CD4-positive, alpha-beta T cell treated with Interleukin-6 for 4 hours (primary cell): Measurements from ENCODE around the gene CISD3.

ENCODE experiments used
- DNase-seq: peaks from one replicate; pipeline ENCODE4 v3.0.0-alpha.2; 2020; ENCODE audit warnings: mixed read lengths

The CISD3 gene

DNA sequence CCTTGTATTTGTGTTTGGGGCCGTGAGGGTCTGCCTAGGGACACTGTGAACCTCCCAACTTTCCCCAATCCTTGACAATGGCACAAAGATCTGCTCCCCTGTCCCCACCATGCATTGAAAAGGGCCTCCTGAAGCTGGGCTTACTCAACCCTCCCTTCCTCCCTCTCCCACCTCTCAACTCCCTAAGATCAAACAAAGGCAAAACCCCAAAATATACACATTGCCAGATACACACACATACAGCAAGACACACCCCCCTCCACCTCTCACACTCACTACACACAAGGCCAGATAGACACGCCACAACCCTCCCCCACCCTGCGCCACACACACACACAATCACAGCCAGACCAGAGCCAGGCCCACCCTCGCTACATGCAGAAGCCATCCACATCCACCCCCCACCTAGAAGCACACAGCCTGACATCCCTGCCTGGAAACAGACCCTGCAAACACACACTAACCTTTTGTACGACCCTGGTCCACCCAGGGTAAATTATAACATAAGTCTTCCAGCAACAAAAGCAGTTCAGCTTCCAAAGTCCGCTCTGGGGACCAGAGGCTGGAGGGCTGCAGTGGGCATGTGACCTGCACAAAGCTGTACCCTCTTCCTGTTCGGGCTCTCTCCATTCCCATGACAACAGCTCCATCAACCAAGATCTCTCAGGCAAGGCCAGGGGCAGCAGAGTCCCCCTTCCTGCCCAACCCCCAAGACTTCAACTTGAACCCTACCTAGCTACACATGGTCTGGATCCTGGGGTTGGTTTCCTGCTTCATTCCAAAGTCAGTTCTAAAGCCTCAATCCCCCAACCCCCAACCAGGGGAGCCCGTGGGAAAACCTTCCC lies 16.1 kb downstream of the CISD3 start:
- DNase-seq = no peak

DNA sequence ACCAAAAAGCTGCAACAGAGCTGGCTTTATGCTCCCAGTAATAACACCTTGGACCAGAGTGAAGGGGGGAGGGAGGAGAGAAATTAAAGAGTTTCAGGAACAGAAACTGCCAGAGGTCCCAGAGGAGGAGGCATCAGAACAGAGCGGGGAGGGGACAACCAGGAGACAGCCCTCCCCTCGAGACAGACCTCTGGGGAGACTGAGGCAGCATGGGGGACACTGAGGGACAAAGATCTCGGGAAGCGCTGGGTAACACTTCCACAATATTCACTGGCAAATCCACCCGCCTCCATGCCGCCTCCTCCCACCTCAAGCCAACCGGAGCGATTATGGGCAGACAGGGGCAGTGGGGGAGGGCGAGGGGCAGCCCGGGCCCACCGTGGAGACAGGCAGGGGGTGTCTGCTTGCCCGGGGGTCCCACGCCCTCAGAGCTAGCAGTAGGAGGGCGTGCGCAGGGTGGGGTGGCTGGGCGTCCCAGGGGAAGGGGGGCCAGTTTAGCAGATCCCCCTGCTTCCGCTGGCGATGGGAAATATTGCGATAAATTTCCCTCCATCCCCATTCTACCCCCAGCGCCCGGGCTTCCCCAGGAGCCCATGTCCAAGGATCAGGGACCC lies 16.8 kb downstream of the CISD3 start:
- DNase-seq = no peak

DNA sequence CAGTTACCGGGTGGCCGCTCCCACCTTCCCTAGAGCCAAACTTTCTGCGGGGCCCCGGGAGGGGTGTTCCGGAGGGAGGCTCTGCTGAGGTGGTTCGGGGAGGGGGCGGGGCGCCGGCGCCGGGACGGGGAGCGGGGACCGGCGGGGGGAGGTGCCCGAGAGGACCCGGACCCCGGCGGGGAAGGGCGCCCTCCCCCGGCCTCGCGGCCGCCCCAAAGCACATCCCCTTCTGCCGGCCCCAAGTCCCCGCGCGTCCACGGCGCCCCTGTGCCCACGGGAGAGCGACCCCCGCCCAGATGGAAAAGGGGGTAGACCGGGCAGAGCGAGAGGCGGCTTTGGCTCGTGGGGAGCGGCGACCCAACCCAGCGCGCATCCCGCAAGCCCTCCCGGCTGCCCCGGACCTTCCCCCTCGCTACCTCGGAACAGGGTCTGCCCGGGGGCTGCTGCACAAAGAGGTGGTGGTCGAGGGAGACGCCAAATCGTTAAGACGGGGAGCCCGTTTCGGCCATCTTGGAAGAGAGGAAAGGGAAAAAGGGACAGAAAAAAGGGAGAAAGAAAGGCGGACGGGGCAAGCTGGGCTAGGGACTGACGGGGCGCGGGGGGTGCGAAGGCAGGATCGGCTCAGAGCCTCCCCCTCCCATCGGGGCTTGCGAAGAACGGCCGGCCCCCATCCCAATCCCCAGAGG lies 17.5 kb downstream of the CISD3 start:
- peak; percentile 45 for DNase-seq

DNA sequence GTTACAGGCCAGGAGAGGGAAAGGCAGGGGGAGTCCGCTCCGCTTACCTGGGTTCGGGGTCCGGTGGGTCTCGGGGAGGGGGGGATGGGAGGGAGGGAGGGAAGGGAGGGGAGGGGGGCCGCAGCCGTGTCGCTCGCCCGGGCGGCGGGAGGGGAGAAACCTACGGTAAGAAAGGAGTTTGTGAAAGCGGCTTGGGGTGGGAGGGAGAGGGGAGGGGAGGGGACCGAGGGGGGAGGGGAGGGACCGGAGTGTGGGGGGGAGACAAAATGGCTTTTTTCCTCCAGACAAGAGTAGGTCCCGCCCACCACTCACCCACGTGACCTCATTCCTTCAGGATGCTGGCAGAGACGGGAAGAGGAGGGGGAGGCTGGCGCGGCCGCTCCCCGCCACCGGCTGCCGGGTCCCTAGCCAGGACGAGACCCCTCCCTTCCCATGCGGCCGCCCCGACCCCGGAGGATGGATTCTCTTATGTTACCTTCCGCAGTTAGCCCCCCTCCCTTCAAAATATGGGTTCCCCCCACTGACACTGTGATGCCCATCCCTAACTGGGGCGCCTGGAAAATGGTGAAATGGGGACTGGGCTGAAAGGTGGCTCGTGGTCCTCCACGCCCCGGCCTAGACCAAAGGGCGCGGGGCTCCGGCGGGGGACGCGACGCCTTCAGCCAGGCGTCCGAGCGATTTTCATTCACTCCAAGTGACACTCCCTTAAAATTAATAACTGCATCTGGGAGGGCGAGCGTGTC lies 18.2 kb downstream of the CISD3 start, which contains the start of gene PCGF2:
TSS of gene PCGF2 (minus strand) at position 188 of the 743 bp plus-strand sequence. CDS start 7,934 bp downstream, outside the sequence.
- DNase-seq = no peak

DNA sequence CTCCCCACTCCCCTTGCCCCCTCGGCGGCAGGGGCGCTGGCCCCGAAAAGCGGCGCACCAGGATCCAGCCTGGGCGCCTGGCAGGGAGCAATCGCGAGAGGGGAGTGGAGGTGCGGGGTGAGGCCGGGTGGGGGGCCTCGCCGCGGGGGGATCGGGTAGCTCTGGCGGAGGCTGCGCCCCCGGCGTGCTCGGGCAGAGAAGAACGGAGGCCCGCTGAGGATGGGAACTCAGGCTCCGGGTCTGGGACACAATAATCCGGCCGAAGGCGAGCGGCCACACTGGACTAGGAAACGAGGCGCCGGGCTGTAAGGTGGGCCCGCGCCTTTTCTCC lies 18.7 kb downstream of the CISD3 start:
- no peak for DNase-seq

DNA sequence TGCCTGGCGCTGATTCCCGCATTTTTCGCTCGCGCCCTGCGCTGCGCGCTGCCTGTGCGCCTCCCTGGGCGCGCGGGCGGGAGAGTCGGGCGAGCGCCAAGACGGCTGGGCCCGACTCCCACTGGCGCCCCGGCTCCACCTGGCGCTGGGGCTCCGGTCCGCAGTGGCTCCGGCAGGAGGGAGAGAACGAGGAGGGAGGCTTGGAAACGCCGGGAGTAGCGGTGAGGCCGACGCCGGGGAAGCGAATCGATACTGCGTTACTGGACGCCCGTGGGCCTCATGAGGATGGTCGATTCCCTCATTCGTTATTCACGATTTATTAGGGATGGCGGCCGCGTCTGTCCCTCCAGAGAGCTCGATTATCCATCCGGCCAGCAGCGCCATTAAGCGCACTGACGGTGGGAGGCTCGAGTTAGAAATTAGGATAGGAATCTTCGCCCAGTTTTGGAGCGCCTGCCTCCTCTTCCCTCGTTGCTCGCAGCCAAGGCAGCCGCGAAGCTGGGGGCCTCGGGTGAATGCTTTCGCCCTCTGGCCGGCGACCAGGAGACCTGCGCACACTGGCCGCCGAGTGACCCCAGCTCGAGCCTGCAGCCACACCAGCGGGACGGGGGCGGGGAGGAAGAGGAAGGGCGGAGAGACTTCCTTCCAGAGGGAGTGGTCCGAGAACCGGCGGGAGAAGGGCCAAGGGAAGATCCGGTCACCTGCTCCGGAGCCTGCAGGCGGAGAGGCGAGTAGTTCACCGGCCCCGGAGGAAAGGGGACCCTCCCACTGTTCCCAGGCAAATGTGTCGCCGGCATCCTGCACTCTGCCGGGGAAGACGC lies 19.3 kb downstream of the CISD3 start:
- no peak for DNase-seq

DNA sequence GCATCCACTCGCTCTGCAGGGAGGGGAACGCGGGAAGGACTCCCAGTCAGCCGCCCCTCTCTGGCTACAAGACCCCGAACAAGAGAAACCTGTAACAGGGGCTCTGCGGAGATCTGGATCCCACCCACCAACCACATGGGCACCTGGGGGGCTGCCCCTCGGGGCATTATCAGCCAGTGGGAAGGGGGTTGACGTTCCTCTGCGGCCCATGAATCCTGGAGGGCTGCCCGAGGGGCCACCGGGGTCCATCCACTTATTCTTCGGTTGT lies 19.8 kb downstream of the CISD3 start:
- no peak for DNase-seq

DNA sequence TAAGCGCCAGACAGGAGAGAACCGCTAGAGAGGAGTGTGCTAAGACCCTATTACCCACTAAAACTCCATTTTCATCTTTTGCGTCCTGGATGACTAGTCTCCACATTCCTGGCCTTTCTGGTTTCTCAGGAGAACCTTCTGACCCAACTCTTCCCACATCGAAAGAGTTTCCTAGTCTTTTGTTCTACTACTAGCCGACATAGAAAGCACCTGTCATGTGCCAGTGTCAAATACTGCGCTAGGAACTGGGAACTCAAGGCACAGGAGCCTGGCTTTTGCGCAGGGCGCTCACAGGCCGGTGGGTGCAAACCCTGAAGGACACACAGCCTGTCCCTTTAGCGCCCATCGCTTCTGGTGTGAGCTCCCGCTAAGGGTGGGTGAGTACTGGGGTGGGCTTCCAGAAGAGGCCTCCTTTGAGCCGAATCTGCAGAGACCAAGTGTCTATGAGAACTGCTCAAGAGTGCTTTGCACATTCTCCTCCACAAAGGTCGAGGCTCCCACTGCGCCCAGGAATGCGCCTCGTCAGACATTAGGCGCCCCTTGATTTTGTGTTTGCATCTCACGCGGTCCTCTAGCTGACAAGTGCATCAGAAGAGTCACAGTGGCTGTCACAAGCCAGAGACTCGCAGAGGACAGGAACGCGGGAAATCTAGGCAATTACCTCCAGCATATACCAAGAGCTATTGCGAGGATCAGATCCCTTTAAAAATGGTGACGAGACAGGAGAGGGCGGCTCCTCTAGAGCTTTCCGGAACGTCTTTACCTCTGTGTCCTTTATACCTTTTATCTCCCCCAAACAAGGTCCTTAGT lies 20.4 kb downstream of the CISD3 start:
- DNase-seq = no peak

DNA sequence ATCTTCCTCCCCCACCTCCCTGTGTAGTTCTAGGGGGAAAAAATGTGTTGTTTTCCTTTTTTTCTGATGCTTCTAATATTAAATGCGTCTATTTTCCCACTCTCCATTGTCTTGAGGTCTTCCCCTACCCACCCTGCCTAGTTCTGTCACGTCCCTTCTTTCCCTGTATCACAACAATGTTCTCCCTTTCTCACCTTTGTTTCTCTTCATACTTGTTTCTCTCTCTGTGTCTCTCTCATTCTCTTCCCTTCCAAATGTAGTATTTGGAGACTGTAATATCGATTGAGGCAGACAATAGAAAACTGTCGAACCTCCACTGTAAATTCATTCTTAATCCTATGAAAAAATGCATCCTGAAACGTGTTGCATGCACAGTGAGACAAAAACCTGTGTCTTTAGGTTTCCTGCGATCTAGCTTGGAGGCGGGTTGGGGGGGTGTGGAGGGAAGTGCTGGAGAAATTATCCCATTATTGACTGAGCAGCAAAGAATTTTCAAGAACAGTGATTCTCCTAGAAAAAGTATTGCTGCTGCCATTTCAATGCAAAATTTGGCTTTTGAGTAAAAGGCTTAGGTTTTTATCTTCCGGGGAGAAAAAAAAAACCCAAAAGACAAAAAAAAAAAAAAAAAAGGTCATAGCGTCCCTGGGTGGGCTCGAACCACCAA lies 21.1 kb downstream of the CISD3 start:
- no peak for DNase-seq

DNA sequence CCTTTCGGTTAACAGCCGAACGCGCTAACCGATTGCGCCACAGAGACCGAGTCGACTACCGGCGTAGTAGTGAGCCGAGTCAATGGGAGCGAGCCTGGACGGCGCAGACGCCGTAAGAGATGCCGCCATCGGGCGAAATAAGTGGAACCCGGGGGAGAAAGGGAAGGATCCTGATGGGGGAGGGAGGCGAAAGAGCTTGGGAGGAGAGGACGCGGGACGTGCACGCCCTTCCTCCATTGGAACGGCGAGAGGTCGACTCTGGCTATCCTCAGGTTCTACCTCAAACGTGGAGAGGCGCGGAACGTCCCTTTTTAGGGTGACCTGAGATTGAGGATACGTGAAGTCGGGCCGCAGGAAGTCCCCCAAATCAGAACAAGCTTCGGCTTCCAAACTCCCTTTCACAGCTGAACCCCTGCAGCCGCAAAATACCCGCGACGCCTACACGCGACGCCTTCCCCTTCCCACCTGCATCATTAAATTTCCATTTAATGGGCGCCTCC lies 21.7 kb downstream of the CISD3 start:
- DNase-seq = peak; percentile 81

DNA sequence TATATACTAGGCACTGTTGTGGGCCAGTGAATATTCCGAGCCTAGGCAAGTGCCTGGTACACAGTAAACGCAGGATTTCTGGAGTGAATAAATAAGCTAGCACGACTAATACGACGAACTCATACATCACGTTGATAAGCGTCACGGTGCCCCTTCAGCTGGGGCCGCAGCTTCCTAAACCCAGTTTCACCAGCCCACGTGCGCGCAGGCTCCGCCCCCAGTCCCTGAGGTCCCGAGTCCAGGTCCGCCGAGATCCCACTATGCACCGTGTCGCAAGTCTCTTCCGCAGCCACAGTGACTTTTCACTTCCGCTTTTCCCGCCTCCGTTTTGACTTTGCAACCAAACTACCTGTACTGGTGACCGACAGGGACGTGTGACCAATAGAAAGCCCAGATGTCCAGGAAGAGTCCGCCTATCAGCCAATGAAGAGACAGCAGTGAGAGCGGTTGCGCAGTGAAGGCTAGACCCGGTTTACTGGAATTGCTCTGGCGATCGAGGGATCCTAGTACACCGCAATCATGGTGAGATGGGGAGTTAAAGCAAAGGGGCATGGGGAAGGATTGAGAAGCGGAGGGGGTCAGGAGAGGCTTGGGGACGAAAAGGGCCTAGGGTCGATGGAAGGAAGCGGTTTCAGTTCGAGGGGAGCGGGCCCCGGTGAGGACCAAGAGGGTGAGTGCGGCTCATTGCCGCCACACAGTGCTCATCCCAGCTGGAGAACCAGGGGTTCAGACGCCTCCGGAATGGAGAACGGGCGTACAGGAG lies 22.3 kb downstream of the CISD3 start, which contains the start of gene PSMB3:
TSS of gene PSMB3 (plus strand) at position 434 of the 763 bp plus-strand sequence. CDS start at position 520, 86 bp downstream.
- DNase-seq = peak; percentile 98

DNA sequence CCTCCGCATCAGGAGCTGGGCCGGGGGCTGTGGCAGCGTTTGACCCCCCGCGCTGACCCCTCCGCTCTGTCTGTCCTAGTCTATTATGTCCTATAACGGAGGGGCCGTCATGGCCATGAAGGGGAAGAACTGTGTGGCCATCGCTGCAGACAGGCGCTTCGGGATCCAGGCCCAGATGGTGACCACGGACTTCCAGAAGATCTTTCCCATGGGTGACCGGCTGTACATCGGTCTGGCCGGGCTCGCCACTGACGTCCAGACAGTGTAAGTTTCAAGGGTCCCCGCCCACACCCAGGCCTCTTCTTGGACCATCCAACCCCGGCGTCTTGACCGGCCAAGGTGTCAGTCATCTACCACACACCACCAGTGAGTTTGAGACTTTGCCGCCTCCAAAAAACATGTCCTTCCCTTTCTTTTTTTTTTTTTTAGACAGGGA lies 22.9 kb downstream of the CISD3 start:
- no peak for DNase-seq

DNA sequence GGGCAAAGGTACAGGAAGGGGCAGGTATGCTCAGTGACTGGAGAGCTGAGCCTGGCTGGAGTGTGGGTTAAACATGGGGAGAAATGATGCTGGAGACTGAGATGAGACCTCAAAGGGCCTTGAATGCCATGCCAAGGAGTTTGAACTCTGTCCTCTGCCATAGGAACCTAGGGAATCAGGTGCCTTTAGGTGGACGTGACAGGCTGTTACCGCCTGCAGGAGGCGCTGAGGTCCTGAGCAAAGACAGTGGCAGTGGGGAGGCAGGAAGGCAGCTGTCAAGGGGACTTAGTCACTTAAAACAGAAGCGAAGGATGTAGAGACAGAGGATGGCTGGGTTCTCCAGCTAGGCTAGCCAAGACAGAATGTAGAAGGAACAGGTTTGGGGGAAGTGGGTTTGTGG lies 31.5 kb downstream of the CISD3 start:
- DNase-seq = peak; percentile 35

DNA sequence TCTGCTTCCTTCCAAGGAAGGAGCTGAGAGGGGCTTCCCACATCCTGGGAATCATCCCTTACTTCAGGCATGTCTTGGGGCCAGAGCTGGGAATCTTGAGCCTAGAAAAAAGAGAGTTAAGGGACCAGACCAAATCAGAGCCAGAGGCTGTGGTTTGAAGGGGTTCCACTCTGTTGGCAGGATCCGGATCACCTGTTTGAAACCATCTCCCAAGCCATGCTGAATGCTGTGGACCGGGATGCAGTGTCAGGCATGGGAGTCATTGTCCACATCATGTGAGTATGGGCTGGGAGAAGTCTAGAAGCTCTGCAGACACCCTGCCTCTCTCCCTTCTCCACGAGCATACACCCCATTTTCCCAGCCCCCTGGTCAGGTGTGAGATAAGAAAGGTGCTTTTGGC lies 32.1 kb downstream of the CISD3 start:
- DNase-seq = no peak

DNA sequence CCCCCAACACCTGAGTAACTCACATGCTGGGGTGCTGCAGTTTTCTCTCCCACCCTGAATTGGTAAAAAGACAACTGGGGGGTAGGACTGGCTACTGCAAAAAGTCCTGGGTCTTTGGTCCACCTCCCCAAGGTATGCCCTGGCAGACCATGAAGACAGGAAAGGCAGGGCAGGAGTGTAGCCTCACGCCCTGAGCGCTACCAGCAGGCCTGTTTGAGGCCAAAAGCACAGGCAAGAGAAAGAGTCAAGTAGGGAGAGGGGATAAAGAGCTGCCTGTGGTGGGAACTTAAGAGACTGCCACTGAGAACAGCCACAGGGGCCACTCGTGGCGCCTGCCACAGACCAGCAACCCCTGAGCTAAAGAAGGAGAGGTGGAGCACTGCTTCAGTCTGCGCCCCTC lies 36.2 kb downstream of the CISD3 start:
- no peak for DNase-seq

DNA sequence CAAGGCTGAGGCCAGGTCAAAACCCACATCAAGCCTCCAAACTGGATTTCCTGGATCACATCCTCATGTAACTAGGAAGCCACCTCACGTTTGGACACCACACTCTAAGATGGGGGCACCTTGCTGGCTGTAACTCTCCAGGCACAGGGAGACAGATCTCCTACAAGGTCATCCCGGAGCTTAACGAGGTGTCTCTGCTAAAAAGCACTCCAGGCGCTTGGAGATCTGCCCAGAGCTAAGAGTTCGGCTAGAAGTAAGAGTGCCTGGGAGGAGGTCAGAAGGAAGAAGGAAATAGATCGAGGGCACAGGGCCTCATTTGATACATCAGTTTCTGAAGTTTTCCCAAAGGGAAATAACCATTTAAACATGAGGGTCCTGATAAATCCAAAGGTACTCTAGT lies 38.3 kb downstream of the CISD3 start:
- no peak for DNase-seq

DNA sequence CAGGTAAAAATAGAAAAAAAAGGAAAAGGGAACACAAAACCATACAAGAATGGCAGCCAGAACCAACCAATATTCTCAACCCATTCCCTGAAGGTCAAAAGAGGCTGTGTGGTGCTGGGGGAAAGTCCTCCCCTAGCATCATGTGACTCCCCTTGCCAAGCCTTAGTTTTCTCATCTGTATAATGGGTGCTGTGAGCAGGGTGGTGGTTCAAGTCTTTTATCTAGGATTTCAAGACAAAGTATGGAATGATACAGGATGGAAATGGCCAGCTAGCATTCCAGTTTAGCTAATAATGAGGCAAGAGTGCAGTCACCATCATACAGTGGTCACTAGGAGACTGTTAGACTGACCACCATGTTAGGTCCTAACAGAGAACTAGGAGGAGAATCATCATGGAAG lies 43.1 kb downstream of the CISD3 start:
- DNase-seq = no peak

DNA sequence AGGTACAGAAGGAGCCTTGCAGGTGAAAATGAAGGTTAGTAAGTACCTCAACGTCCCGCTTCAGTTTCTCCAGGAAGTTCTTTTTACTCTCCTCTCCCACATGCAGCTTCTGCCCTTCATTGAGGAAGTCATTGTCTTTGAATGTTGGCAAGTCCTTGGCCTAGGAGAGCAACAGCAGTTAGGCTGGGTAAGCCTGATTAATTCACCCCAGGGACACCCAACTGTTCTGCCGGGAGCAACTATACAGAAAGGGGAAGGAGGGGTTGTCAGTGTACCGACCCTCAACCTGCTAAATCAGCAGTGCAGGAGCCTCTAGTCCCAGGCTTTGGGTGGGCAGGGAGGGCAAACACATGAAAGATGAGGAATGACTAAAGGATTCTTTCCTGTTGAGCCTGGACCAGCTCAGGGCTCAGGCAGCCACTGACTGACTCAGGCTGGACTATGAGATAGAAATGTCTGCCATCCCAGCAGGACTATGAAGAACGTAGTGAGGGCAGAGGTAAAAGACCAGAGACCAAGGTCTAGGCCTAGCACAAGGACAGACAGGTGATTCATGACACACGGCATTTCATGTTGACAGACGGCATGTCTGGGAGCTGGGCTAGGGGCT lies 47.6 kb downstream of the CISD3 start:
- DNase-seq = no peak

DNA sequence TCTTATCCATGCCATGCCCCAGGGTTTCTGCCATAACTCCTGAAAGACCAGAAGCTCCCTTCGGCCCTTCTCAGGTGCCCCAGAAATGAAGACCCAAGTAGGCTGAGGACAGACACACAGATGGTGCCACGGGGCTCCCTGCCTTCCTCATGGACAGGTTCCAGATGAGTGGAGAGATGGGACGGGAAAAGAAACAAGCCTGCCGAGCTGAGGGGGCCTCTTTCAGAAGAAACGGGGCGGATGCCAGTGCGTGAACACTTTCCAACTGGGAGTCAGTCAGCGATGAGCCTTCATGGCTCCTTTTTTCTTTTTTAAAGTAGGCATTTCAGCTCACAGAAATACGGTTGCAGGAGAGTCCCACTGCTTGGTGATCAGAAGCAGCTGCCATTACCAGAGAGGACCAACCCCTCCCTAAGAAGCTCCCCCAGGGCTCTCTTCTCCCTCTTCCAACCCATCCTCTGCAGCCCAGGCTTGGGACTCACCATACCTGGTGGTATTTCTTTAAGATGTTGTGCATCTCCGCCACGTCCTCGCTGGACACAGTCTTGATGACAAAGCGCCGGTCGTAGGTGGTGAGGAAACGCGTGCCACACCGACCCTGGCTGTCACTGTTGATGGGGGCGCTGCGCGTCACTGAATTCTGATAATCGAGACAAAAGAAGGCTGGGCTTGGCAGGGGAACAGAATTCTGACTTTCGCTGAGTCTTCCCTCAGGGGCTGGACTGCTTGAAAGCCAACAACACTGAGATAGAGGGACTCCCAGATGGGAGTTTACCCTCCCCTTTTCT lies 50.0 kb downstream of the CISD3 start:
- DNase-seq = no peak
